Measurements from ENCODE around the gene PTK7. TPM values are rescaled to one million over a fixed set of nuclear protein-coding genes. Genes with fewer than 3 reads are reported as not detected.

Gene PTK7
- total and polyA plus RNA-seq, 2 of the 8 experiments (the other 6 are each of a cell fraction or from before 2014, with no cell fraction given), result 110 to 138 TPM

- TF ChIP-seq CHD7 (IDR thresholded peaks at IDR 0.05; ENCODE audit: insufficient replicate concordance, low read length) (no peak), POLR2AphosphoS5 (IDR thresholded peaks at IDR 0.05; ENCODE audit: low read depth, low read length) (no peak), NRF1 (IDR thresholded peaks at IDR 0.05; ENCODE audit: low read depth, low read length) (no peak), CHD2 (IDR thresholded peaks at IDR 0.05; ENCODE audit: low read length) (no peak), SIRT6 (IDR thresholded peaks at IDR 0.05; ENCODE audit: low read length) (no peak), PHF8 (conservative IDR thresholded peaks at IDR 0.05; ENCODE audit: low read depth, low read length) (no peak), CBX8 (IDR thresholded peaks at IDR 0.05; ENCODE audit: borderline replicate concordance, low read depth, low read length) (no peak), RNF2 (IDR thresholded peaks at IDR 0.05; ENCODE audit: borderline replicate concordance, low read depth, low read length, missing control alignments, poor library complexity, severe bottlenecking) (no peak), RXRA (IDR thresholded peaks at IDR 0.05; ENCODE audit: insufficient read depth, low read depth, low read length) (no peak), CBX5 (IDR thresholded peaks at IDR 0.05; ENCODE audit: low read depth, low read length) (no peak), KDM4A (IDR thresholded peaks at IDR 0.05; ENCODE audit: low read depth, low read length, severe bottlenecking) (no peak), CHD1 (IDR thresholded peaks at IDR 0.05; ENCODE audit: low read depth, low read length) (no peak)
Observed at GRCh38 chr6:43091020-43091419, 14.9 kb downstream of the PTK7 start (continued).
